Mammary epithelial cell (primary cell): ENCODE results near the gene TMEM140.

ENCODE experiments used
- EZH2 ChIP-seq: IDR thresholded peaks from 2 replicates; pipeline ENCODE4 v1.6.1; 2012; ENCODE audit warnings: low read length, inconsistent platforms, borderline replicate concordance
- TF ChIP-seq, protein P1 (sequence below), 2 donors: IDR thresholded peaks in 1 of 2; conservative IDR thresholded peaks in 1 of 2; 2 replicates each; pipeline ENCODE4 v1.5.1; 2011 to 2012; ENCODE audit warnings: inconsistent platforms in 2 of 2, low read length in 2 of 2, mild to moderate bottlenecking in 2 of 2, control low read depth in 1 of 2, low read depth in 1 of 2; ENCODE audit not compliant: insufficient read depth in 1 of 2; ENCODE audit errors: extremely low read depth in 1 of 2

DNA sequence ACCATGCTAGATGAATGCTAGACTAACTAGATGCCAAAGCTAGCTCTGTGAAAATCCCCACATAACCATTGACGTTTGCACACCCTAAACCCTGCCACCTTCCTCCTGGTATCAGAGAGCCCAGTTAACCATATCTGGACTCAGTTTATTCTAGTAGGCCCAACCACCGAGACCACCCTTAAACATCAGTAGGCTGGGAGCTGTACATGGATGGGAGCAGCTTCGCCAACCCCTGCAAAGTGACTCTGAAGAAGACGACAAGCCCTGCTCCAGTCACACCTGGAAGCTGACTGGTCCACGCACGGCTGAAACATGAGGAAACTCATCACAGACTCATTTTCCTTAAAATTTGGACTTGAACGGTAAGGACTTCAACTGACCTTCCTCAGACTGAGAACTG is 27.1 kb downstream of the TMEM140 start:
- TF ChIP-seq, protein P1, sequence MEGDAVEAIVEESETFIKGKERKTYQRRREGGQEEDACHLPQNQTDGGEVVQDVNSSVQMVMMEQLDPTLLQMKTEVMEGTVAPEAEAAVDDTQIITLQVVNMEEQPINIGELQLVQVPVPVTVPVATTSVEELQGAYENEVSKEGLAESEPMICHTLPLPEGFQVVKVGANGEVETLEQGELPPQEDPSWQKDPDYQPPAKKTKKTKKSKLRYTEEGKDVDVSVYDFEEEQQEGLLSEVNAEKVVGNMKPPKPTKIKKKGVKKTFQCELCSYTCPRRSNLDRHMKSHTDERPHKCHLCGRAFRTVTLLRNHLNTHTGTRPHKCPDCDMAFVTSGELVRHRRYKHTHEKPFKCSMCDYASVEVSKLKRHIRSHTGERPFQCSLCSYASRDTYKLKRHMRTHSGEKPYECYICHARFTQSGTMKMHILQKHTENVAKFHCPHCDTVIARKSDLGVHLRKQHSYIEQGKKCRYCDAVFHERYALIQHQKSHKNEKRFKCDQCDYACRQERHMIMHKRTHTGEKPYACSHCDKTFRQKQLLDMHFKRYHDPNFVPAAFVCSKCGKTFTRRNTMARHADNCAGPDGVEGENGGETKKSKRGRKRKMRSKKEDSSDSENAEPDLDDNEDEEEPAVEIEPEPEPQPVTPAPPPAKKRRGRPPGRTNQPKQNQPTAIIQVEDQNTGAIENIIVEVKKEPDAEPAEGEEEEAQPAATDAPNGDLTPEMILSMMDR (conservative IDR thresholded peaks at IDR 0.05 in 1 of 2, IDR thresholded peaks at IDR 0.05 in 1 of 2; ENCODE audit: extremely low read depth in 1 of 2, insufficient read depth in 1 of 2, low read depth in 1 of 2, low read length in 2 of 2): no peak
- no peak for TF ChIP-seq EZH2
